MM.1S (cell line): ENCODE data around the gene SLC3A2.

Experiments
- EZH2 ChIP-seq: fragments of 300-600 bp; sonication (generic); optimal IDR thresholded peaks from 2 replicates; pipeline ENCODE3; 2017; ENCODE audit warnings: low read depth, mild to moderate bottlenecking, antibody characterized with exemption, low read length, mixed read lengths
- TF ChIP-seq, protein P1 (sequence below): fragments of 300-600 bp; sonication (generic); IDR thresholded peaks from 2 replicates; pipeline ENCODE4 v1.5.1; 2016; ENCODE audit warnings: antibody characterized with exemption, low read length, mixed read lengths

GRCh38 chr11:62928011-62928410 is 47.3 kb downstream of the SLC3A2 start:
- no peak for TF ChIP-seq EZH2
- TF ChIP-seq, protein P1, sequence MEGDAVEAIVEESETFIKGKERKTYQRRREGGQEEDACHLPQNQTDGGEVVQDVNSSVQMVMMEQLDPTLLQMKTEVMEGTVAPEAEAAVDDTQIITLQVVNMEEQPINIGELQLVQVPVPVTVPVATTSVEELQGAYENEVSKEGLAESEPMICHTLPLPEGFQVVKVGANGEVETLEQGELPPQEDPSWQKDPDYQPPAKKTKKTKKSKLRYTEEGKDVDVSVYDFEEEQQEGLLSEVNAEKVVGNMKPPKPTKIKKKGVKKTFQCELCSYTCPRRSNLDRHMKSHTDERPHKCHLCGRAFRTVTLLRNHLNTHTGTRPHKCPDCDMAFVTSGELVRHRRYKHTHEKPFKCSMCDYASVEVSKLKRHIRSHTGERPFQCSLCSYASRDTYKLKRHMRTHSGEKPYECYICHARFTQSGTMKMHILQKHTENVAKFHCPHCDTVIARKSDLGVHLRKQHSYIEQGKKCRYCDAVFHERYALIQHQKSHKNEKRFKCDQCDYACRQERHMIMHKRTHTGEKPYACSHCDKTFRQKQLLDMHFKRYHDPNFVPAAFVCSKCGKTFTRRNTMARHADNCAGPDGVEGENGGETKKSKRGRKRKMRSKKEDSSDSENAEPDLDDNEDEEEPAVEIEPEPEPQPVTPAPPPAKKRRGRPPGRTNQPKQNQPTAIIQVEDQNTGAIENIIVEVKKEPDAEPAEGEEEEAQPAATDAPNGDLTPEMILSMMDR, result no peak
